Colonic mucosa (tissue), 4 donors: ENCODE measurements around the gene PLXNB2. TPM values are rescaled to one million over a fixed set of nuclear protein-coding genes. Genes with fewer than 3 reads are reported as not detected.
A peak's percentile ranks its signal among the peaks of the same experiment; 100 is the strongest.

Experiments
- DNase-seq: peaks from one replicate; pipeline ENCODE4 v3.0.0-alpha.2; 2020
- H3K27ac ChIP-seq: fragments of 200-600 bp; one replicate; pipeline ENCODE4 v1.8.0; 2021
- H3K27me3 ChIP-seq: fragments of 200-600 bp; one replicate; pipeline ENCODE4 v1.8.0; 2021
- H3K36me3 ChIP-seq: fragments of 200-600 bp; one replicate; pipeline ENCODE4 v1.8.0; 2021
- H3K4me1 ChIP-seq: fragments of 200-600 bp; one replicate; pipeline ENCODE4 v1.8.0; 2021; ENCODE audit warnings: mild to moderate bottlenecking
- H3K4me3 ChIP-seq: fragments of 200-600 bp; one replicate; pipeline ENCODE4 v1.8.0; 2021
- H3K9ac ChIP-seq, 2 donors: one replicate each; pipeline ENCODE4 v1.7.0; 2013; ENCODE audit warnings: control low read depth in 2 of 2, low read depth in 2 of 2, low read length in 2 of 2
- H3K9me3 ChIP-seq: fragments of 200-600 bp; one replicate; pipeline ENCODE4 v1.8.0; 2021
- intact Hi-C: fragments of 100-400 bp; cut with DNase I; formaldehyde crosslinking; loops from one replicate; pipeline ENCODE4 v1.14.1; 2022
- total RNA-seq, 2 donors: library from RNA; stranded (reverse); fragmentation: NEBNext Ultra II Directional in 1 of 2; extraction: Animal tissue kit (Norgen Biotek cat#: 25700) in 1 of 2; gene quantifications; one replicate each; pipeline ENCODE4 v1.2.1, GENCODE V29; 2021
- TF ChIP-seq, protein P1 (sequence below): fragments of 200-600 bp; IDR thresholded peaks from one replicate; pipeline ENCODE4 v1.8.0; 2022; ENCODE audit warnings: antibody characterized with exemption, mild to moderate bottlenecking
- donor health status: healthy.
- donor health status: DM: no; HTN: no; CAD: no.
- donor health status: DM: no; HTN: no; CAD: no.

Gene PLXNB2, protein sequence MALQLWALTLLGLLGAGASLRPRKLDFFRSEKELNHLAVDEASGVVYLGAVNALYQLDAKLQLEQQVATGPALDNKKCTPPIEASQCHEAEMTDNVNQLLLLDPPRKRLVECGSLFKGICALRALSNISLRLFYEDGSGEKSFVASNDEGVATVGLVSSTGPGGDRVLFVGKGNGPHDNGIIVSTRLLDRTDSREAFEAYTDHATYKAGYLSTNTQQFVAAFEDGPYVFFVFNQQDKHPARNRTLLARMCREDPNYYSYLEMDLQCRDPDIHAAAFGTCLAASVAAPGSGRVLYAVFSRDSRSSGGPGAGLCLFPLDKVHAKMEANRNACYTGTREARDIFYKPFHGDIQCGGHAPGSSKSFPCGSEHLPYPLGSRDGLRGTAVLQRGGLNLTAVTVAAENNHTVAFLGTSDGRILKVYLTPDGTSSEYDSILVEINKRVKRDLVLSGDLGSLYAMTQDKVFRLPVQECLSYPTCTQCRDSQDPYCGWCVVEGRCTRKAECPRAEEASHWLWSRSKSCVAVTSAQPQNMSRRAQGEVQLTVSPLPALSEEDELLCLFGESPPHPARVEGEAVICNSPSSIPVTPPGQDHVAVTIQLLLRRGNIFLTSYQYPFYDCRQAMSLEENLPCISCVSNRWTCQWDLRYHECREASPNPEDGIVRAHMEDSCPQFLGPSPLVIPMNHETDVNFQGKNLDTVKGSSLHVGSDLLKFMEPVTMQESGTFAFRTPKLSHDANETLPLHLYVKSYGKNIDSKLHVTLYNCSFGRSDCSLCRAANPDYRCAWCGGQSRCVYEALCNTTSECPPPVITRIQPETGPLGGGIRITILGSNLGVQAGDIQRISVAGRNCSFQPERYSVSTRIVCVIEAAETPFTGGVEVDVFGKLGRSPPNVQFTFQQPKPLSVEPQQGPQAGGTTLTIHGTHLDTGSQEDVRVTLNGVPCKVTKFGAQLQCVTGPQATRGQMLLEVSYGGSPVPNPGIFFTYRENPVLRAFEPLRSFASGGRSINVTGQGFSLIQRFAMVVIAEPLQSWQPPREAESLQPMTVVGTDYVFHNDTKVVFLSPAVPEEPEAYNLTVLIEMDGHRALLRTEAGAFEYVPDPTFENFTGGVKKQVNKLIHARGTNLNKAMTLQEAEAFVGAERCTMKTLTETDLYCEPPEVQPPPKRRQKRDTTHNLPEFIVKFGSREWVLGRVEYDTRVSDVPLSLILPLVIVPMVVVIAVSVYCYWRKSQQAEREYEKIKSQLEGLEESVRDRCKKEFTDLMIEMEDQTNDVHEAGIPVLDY (N-terminal part only)
- total RNA-seq: 100 to 1,000 TPM; 270 to 339 TPM

DNA sequence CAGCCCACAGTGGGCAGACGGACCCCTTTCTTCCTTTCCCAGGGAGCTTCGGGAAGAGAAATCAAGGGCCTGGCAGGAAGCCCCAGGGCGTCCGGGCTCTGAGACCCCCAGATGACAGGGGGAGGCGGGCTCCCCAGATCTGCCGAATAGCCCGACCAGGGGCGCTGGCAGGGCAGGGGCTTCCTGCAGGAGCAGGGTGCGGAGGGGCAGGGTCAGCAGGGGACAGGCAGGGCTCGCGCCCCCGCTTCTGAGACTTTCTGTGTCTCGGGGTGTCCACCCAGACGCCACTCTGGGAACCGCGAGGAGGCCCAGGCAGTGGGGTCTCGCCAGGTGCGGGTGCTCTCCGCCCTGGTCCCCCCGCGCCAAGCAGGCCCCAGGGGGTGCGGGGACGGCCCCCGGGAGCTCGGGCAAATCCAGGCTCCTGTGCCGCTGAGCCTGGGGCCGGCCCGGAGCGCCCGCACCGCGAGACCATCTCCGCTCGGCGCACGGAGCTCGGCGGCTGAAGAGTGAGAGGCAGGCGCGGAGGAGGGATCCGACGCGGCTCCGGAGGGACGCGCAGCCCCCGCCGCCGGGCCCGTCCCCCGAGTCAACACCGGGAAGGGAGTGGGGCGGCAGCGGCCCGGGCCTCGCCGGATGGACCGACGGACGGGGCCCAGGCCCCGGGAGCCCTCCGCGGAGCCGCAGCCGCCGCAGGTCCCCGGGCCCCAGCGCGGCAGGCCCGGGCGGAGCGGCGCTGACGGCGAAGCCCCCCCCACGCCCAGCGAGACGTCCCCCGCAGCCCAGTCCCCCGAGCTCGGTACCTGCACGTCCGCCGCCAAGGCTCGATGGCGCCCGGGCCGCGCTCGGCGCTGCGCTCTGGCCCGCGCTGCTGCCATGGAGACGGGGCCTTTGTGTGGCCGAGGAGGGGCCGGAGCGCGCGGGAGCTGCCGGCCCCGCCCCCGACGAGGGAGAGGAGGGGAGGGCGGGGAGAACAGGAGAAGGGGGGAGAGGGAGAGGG, at the start of gene PLXNB2:
PLXNB2 (minus strand) TSS at position 894 of the 997 bp plus-strand sequence. CDS start 17,062 bp downstream, outside the sequence.
- H3K4me3 ChIP-seq: peak within 1 kb of the TSS; percentile 91
- TF ChIP-seq, protein P1, sequence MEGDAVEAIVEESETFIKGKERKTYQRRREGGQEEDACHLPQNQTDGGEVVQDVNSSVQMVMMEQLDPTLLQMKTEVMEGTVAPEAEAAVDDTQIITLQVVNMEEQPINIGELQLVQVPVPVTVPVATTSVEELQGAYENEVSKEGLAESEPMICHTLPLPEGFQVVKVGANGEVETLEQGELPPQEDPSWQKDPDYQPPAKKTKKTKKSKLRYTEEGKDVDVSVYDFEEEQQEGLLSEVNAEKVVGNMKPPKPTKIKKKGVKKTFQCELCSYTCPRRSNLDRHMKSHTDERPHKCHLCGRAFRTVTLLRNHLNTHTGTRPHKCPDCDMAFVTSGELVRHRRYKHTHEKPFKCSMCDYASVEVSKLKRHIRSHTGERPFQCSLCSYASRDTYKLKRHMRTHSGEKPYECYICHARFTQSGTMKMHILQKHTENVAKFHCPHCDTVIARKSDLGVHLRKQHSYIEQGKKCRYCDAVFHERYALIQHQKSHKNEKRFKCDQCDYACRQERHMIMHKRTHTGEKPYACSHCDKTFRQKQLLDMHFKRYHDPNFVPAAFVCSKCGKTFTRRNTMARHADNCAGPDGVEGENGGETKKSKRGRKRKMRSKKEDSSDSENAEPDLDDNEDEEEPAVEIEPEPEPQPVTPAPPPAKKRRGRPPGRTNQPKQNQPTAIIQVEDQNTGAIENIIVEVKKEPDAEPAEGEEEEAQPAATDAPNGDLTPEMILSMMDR: no peak
- H3K27me3 ChIP-seq: no peaks in the 10 kb centered on the region
- no peaks in the 10 kb centered on the region for H3K36me3 ChIP-seq
- peak within 1 kb of the TSS; percentile 93 for H3K27ac ChIP-seq
- H3K4me1 ChIP-seq: peaks cover 36% of the 10 kb centered on the region
- peak; percentile 83 for DNase-seq
- H3K9me3 ChIP-seq: no peaks in the 10 kb centered on the region
- peak within 1 kb of the TSS; percentile 90 to 96 for H3K9ac ChIP-seq
- intact Hi-C loops: no loop called here

DNA sequence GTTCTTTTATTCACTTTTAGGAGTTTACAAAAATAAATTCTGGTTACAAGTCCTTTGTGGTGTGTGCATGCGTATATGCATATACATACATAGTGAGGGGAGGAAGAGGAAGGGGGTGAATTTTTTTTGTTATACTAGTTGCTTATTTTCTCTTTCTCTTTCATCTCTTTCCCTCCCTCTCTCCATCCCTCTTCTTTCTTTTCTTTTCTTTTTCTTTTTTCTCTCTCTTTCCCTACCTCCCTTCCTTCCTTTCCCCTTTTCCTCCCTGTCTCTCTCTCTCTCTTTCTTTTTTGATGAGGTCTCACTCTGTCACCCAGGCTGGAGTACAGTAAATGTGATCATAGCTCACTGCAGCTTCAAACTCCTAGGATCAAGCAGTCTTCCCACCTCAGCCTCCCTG, 49.8 kb upstream of the PLXNB2 start:
- intact Hi-C loops: no loop called here
- H3K27me3 ChIP-seq: no peaks in the 10 kb centered on the region
- H3K9me3 ChIP-seq: no peaks in the 10 kb centered on the region
- no peak overlapping the region for H3K9ac ChIP-seq
- no peak overlapping the region for H3K4me3 ChIP-seq
- H3K36me3 ChIP-seq: no peaks in the 10 kb centered on the region
- H3K4me1 ChIP-seq: no peaks in the 10 kb centered on the region
- DNase-seq: no peak
- TF ChIP-seq, protein P1: no peak
- H3K27ac ChIP-seq: no peak overlapping the region

DNA sequence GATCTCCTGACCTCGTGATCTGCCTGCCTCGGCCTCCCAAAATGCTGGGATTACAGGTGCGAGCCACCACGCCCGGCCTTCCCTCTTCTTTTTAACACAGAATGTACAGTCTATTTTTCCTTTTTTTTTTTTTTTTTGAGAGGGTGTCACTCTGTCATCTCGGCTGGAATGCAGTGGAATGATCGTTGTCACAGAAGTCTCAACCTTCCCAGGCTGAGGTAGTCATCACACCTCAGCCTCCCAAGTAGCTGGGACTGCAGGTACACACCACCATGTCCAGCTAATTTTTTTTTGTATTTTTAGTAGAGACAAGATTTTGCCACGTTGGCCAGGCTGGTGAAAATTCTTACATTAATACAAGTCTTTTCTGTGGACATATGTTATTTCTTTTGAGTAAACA, 48.7 kb upstream of the PLXNB2 start:
- no peaks in the 10 kb centered on the region for H3K36me3 ChIP-seq
- H3K9me3 ChIP-seq: no peaks in the 10 kb centered on the region
- TF ChIP-seq, protein P1: no peak
- no peaks in the 10 kb centered on the region for H3K27me3 ChIP-seq
- intact Hi-C loops: no loop called here
- DNase-seq: no peak
- no peak overlapping the region for H3K27ac ChIP-seq
- no peak overlapping the region for H3K9ac ChIP-seq
- H3K4me1 ChIP-seq: no peaks in the 10 kb centered on the region
- H3K4me3 ChIP-seq: no peak overlapping the region

DNA sequence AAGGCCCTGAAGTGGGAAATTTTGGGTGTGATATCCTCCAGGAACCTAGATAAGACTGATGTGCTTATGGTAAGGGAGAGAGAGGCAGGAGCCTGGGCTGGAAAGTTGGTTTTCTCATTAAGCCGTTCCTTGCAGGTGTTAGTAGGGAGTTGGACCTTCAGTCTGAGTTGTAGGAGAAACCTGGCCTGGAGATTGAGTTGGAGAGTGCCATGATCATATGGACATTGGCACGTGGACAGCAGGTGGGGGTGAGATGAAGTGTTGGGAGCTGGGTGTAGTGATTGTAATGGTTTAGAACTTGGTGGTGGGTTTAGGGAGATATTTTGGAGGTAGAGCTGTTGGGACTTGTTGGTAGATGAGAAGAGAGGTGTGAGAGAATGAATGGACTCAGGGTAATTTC, 40.6 kb upstream of the PLXNB2 start:
- H3K4me1 ChIP-seq: no peaks in the 10 kb centered on the region
- no peak overlapping the region for H3K9ac ChIP-seq
- intact Hi-C loops: no loop called here
- no peaks in the 10 kb centered on the region for H3K9me3 ChIP-seq
- no peak overlapping the region for H3K27ac ChIP-seq
- no peaks in the 10 kb centered on the region for H3K36me3 ChIP-seq
- no peak overlapping the region for H3K4me3 ChIP-seq
- TF ChIP-seq, protein P1: no peak
- DNase-seq: no peak
- H3K27me3 ChIP-seq: no peaks in the 10 kb centered on the region
